Measurements from ENCODE around the gene SHC2. TPM values are rescaled to one million over a fixed set of nuclear protein-coding genes. Genes with fewer than 3 reads are reported as not detected.
"Not testable (repeated sequence)": the region's sequence is repeated elsewhere in the genome, so short reads cannot be mapped to it uniquely, and the experiment has no call there.

The SHC2 gene
- total RNA-seq, 2 donors from 2014 or later, result 2.7 to 9.5 TPM

GRCh38 chr19:398719-399118 lies 62.1 kb downstream of the SHC2 start:
- no peak overlapping the region for H3K4me3 ChIP-seq
- intact Hi-C loops (cut with DNase I), result no loop called here
- no peak overlapping the region for H3K9ac ChIP-seq (ENCODE audit: low read depth in 2 of 2, low read length in 2 of 2)
- no peaks in the 10 kb centered on the region for H3K9me3 ChIP-seq
- TF ChIP-seq CTCF (IDR thresholded peaks at IDR 0.05), result no peak
- H3K4me1 ChIP-seq, result no peaks in the 10 kb centered on the region
- H3K27ac ChIP-seq, result no peak overlapping the region
- no peaks in the 10 kb centered on the region for H3K36me3 ChIP-seq
- DNase-seq, result no peak
- peaks cover 29% of the 10 kb centered on the region for H3K27me3 ChIP-seq

- Histone ChIP-seq H3K36me3 (no peaks in the 10 kb centered on the region), H3K4me3 (no peak overlapping the region), H3K9me3 (no peaks in the 10 kb centered on the region), H3K9ac (ENCODE audit: low read depth in 2 of 2, low read length in 2 of 2) (no peak overlapping the region), H3K27me3 (peaks cover 23% of the 10 kb centered on the region), H3K4me1 (no peaks in the 10 kb centered on the region), H3K27ac (no peak overlapping the region)
- no peak for DNase-seq
- TF ChIP-seq CTCF (IDR thresholded peaks at IDR 0.05), result no peak
- intact Hi-C loops (cut with DNase I), result no loop called here
Observed at GRCh38 chr19:397941-398706, 62.7 kb downstream of the SHC2 start.

- peaks cover 15% of the 10 kb centered on the region for H3K27me3 ChIP-seq
- intact Hi-C loops (cut with DNase I), result no loop called here
- no peak overlapping the region for H3K27ac ChIP-seq
- H3K9ac ChIP-seq (ENCODE audit: low read depth in 2 of 2, low read length in 2 of 2), result no peak overlapping the region
- no peaks in the 10 kb centered on the region for H3K9me3 ChIP-seq
- H3K4me1 ChIP-seq, result no peaks in the 10 kb centered on the region
- no peak for TF ChIP-seq CTCF (IDR thresholded peaks at IDR 0.05)
- H3K36me3 ChIP-seq, result no peaks in the 10 kb centered on the region
- H3K4me3 ChIP-seq, result no peak overlapping the region
- no peak for DNase-seq
Observed at GRCh38 chr19:397321-397720, 63.5 kb downstream of the SHC2 start.

- H3K36me3 ChIP-seq, result no peaks in the 10 kb centered on the region
- H3K27me3 ChIP-seq, result no peaks in the 10 kb centered on the region
- H3K27ac ChIP-seq, result no peak overlapping the region
- TF ChIP-seq CTCF (IDR thresholded peaks at IDR 0.05), result no peak
- intact Hi-C loops (cut with DNase I), result no loop called here
- H3K4me3 ChIP-seq, result no peak overlapping the region
- DNase-seq, result no peak
- no peaks in the 10 kb centered on the region for H3K4me1 ChIP-seq
- no peaks in the 10 kb centered on the region for H3K9me3 ChIP-seq
- no peak overlapping the region for H3K9ac ChIP-seq (ENCODE audit: low read depth in 2 of 2, low read length in 2 of 2)
Observed at GRCh38 chr19:395467-395866, 65.4 kb downstream of the SHC2 start.

GRCh38 chr19:394857-395256 lies 66.0 kb downstream of the SHC2 start:
- H3K27me3 ChIP-seq; DNase-seq; H3K9ac ChIP-seq (ENCODE audit: low read depth in 2 of 2, low read length in 2 of 2); H3K36me3 ChIP-seq; intact Hi-C loops (cut with DNase I); H3K4me1 ChIP-seq; H3K9me3 ChIP-seq; H3K27ac ChIP-seq; H3K4me3 ChIP-seq: not testable (repeated sequence)

- DNase-seq; H3K27me3 ChIP-seq; H3K27ac ChIP-seq; H3K9me3 ChIP-seq; H3K9ac ChIP-seq (ENCODE audit: low read depth in 2 of 2, low read length in 2 of 2); H3K36me3 ChIP-seq; intact Hi-C loops (cut with DNase I); H3K4me3 ChIP-seq; H3K4me1 ChIP-seq: not testable (repeated sequence)
Observed at GRCh38 chr19:393560-393959, 67.3 kb downstream of the SHC2 start.
